ENCODE data around the gene ANO1.

The ANO1 gene

DNA sequence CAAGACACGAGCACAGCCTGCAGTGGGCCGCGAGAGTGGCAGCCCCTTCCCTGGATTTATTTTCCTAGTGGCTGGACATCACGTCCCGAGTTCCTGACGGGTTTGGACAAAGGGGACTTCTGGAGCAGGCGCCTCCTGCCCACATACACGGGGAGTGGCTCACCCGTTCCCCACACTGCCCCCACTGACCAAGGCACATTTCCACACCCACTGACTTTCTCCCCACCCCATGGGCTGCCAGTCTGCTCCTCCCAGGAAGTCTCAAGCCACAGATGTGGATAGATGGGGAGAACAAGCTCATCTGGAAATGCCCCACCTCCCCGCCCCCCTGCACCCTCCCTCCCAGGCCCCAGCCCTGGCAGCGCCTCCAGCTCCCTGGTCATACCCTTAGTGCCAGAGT is 91.0 kb downstream of the ANO1 start:
- DNase-seq, result no peak

DNA sequence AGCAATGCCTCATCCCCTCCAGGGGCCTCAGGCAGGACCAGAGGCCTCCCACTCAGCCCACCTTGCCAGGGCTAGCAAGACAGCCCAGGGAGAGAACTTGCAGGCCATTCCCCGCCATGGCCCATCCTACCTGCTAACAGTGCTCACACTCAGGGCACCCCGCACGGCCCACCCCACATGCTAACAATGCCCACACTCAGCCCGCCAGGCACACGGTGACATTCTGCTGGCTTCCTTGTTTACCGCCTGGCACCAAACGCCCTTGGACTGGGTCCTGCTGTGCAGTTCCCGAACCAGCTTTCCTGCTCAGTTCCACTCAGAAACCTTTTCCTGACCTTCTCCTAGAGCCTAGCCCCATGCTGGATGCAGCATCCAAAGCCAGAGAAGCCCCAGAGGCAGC is 91.5 kb downstream of the ANO1 start:
- no peak for DNase-seq

DNA sequence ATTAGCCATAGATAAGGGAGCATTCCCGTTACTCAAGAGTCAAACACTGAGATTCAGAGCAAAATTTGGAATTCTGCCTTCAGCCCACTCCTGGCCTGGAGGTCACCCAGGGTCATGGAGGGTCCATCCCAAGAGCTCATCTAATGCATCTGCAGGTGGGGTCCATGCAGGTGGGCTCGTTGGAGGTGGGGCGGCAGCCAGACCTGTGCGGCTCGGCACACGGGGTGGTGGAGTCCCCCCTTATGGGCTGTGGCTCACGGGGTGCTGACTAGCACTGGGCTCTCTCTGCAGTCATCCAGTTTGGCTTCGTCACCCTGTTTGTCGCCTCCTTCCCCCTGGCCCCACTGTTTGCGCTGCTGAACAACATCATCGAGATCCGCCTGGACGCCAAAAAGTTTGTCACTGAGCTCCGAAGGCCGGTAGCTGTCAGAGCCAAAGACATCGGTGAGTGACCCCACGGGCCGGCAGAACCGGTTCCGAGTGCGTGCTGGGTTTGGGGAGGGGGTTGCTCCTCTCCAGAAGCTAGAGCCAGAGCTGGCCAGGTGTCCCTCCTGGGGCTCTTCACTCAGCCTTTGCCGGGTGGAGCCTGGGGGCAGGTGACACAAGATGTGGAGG is 92.6 kb downstream of the ANO1 start:
- no peak for DNase-seq

DNA sequence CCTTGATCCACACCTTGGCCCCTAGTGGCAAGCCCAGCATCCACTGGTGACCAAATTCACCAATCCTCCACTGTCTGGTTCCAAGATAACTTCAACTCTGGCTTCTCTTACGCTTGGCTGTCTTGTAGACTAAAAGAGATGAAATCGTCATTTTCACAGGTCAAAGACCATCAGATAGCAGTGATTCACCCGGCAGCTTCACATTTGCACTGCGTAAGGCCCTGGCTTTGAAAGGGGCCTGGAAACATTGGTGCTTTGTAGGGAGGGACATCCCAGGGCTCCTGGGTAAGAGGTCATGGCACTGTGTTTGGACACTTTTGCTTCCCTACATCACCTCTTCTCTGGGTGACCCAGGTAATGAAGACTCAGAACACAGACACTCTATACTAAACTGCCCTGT is 94.9 kb downstream of the ANO1 start:
- no peak for DNase-seq

DNA sequence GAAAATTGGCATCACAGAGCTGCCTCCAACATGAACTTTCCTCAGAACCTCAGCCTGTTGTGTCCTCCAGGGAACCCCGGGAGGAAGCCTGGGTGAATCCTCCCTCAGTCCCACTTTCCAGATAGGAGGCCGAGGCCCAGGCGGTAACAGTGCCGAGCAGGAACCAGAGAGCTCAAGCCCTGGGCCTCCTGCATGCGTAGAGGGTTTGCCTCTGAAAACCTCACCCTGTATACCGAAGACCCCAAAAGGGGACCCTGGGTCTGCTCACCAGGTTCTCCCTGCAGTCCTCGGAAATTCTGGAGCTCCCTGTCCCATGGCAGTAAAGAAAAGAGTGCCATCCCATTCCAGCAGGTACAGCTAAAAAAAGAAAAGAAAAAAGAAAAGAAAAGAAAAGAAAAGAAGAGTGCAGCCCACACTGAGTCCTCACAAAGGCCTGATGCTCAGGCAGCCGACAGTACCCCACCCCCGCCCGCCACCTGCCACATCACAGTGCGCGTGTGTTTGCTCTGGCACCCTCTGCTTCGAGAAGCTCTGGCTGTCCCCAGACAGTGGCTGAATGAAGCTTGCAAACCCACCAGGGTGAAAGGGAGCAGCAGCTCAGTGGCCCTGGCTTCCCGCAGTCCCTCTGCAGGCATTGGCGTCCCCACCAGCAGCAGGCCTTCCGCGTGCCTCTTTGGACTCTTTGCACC is 96.6 kb downstream of the ANO1 start:
- no peak for DNase-seq

DNA sequence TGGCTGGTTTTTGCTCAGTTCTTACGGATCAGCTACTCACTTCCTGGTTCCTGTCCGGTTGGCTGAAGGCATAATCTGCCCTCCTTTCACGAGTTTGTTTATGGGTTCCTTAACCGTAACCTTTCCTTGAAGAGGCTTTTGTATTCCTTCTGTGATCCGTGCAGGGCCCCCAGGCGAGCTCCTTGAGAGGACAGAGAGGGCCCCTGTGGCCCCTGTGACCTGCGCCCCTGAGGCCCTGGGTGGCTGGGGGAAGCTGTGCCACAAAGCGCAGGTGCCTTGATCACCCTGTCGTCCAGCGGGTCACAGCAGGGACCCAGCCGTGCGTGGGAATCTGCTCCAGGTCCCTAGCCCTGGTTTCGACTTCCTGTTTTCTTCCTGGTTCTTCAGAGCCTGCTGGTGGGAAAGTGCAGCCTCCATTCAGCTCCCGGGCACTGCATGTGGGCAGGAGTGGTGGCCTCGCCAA is 97.2 kb downstream of the ANO1 start:
- DNase-seq, result no peak

DNA sequence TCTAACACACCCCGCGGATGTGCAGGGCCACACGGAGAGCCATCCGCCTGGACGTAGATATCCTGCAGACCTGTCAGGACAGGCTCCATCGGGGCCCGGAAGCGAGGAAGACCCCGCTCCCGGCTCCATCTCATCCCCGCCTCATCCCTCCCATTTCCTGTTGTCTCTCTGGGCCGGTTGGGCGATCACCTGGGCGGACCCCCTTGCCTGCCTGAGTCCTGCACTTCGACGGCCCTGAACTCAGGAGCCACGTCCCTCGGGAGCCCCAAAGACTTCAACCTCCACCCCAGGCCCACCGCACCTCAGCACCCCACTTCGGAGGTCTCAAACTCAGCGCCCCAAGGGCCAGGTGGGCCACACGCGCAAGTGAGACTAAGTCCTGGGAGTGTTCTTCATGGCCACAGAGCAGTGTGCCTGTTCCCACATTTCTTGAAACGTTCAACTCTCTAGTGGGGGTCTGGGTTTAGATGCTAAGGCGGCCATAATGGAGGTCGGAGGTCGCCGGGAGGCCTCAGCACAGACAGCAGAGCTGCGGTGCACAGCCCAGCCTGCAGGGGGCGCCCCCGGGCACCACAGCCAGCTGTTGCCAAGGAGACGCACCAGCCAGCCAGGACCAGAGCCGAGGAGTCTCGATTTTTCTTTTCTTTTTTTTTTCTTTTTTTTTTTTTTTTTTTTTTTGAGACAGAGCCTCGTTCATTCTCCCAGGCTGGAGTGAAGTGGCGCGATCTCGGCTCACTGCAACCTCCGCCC is 99.0 kb downstream of the ANO1 start:
- DNase-seq, result no peak

DNA sequence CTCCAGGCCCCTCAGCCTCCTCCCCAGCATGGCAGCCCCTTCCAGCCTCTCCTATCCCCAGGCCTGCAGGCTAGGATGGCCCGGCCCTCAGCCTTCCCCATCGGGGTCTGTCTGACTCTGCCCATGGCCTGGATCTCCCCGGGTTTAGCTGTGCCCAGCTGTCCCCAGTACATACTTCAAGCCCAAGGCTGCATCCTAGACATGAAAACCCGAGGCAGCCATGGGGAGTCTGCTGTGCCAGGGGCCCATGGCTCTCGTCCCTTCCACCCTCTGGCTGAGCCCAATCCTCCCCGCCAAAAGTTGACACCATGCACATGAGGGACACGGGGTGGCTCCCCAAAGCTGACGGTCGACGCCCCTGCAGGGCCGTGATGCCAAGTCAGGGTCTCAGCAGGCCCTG is 102.8 kb downstream of the ANO1 start:
- no peak for DNase-seq

DNA sequence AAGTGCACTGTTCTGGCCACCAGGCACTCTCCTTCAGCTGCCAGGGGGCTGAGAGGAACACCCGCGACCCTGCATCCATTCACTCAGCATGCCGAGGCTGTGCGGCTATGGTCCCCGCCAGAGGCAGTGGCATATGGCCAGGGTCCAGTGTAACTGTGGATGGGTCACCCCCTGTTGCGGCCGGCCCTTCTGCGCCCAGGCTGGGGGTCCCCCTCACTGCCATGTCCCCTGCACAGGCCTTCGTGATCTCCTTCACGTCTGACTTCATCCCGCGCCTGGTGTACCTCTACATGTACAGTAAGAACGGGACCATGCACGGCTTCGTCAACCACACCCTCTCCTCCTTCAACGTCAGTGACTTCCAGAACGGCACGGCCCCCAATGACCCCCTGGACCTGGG is 104.1 kb downstream of the ANO1 start:
- DNase-seq, result no peak

DNA sequence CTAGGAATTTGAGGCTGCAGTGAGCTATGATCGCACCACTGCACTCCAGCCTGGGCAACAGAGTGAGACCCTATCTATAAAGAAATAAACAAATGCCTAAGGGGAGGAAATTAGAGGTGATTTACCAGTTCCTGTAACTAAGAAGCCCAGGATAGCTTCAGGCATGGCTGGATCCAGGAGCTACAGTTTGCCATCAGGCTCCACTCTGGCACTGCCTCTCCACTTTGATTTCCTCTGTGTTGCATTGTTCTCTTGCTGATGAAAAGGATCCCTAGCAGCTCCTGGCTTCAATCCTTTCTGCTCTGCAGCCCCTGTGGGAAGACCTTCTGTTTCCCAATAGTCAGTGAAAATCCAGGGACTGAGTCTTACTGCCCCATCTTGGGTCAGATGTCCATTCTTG is 104.9 kb downstream of the ANO1 start:
- no peak for DNase-seq

DNA sequence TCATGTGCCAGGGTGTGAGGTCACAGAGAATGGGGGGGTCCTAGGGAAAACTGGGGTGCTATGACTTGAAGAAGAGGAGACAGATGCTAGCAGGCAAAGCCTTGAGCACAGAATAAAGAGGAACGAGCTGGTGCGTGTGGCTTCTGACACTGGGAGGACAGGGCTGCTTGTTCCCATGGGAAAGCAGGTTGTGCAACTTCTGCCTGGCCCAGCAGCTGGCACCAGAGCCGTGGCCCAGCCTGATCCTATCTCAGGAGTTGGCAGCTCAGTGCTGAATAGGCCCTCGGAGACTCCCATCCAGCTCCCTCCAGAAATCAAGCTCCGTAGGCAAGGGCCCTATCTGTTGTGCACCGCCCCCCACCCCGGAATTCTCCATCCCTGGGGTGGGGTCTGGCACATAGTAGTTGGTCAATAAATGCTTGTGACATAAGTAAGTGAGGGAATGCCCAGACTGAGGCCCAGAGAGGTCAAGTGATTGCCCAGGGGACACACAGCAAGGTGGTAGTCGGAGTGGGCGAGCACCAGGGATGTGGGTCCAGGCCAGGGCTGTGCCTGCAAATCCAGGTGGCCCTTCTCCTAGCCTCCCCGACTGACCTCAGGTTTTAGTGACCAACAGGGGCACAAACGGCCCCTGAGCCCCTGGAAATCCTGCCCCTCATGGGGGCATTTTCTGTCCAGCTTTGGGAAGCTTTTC is 105.5 kb downstream of the ANO1 start:
- no peak for DNase-seq

DNA sequence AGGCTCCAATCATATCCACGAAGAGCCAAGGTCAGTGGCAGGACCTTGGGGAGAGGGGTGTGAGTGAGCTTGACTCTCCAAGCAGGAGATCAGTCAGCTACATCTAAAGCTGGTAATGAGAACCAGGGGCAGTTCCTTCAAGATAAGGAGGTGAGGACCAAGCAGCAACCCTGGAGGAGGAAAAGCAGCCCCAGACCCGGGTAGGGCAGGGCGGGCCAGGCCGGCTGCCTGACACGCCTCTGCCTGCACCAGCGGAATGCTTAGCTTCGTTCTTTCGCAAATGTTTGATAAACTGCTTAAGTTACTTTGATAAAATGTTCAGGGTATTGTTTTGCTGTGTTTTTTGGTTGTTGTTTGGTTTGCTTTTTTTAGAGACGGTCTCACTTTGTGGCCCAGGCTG is 106.3 kb downstream of the ANO1 start:
- no peak for DNase-seq

DNA sequence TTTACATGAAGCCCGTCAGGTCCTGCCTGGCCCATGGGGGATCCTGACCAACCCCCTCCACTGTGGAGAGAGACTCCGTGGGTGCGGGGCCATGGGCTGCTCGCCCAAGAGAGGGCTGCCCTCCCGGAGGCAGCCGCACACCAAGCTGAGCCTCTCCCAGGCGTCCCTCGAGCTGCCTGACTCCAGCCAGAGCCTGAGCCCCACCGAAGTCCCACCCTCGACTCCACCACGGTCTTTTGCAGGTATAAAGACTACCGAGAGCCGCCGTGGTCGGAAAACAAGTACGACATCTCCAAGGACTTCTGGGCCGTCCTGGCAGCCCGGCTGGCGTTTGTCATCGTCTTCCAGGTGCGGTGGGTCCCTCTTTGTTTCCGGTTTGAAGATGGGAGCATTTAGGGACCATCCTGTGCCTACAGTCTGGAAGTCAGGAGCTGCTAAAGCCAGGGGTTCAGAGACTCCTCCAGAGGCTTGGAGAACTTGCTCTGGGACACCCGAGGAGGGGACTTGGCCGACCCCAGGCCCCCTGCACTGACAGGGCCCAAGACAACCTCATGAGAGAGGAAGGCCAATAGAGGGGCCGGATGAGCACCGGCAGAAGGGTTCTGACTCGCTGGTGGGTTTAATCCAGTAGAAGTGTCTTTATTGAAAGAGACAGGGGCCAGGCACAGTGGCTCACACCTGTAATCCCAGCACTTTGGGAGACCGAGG is 107.4 kb downstream of the ANO1 start:
- no peak for DNase-seq

DNA sequence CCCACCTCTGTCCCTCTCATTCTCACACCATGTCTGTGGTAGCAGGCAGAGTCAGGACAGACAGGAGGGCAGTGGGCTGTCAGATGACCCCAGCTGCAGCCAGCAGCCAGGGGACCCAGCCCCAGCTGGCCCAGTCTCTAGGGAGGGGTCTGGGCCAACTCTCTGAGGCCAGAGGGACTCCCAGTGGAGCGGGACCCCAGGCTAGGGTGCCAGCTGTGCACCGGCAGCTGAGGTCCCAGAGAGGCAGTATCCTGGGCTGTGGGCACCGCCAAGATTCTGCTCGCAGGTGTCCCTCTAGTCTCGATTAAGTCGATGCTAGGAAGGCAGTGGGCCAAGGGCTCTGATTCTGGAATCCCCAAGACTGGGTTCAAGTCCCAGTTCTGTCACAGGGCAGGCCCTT is 108.3 kb downstream of the ANO1 start:
- no peak for DNase-seq

DNA sequence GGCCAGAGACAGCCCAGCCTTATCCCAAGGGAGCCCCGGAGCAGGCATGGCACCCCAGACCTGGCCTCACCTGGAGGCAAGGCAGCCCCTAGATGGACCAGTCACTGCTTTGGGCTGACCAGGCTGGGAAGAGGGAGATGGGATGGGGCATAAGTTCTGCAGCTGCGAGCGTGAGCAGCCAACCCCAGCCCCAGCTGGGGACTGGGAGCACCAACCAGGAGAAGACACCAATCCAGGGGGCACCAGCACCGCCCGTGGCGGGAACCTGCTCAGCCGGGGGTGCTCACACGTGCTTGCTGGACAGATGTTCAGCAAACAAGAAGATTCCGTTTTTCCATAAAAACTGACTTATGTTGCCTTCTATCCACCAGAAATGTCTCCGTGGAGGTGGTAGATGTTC is 108.8 kb downstream of the ANO1 start:
- DNase-seq, result no peak

DNA sequence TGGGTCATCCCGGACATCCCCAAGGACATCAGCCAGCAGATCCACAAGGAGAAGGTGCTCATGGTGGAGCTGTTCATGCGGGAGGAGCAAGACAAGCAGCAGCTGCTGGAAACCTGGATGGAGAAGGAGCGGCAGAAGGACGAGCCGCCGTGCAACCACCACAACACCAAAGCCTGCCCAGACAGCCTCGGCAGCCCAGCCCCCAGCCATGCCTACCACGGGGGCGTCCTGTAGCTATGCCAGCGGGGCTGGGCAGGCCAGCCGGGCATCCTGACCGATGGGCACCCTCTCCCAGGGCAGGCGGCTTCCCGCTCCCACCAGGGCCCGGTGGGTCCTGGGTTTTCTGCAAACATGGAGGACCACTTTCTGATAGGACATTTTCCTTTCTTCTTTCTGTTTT is 109.7 kb downstream of the ANO1 start:
- no peak for DNase-seq

DNA sequence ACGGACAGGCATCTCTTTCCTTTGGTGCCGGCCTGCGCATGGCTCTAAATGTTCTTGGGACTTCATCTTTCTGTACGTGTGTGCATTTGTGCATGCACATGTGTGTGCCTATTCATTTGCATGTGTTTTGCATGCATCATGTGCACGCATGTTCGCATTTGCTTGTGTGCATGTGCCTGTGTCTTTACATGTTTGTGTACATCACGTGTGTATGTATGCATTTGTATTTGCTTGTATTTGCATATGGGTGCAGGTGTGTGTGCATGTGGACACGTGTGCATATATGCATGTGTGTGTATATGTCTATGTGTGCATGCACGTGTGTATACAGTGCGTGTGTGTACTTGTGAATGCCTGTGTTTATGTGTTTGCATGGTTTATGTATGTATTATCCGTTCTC is 111.5 kb downstream of the ANO1 start:
- no peak for DNase-seq

DNA sequence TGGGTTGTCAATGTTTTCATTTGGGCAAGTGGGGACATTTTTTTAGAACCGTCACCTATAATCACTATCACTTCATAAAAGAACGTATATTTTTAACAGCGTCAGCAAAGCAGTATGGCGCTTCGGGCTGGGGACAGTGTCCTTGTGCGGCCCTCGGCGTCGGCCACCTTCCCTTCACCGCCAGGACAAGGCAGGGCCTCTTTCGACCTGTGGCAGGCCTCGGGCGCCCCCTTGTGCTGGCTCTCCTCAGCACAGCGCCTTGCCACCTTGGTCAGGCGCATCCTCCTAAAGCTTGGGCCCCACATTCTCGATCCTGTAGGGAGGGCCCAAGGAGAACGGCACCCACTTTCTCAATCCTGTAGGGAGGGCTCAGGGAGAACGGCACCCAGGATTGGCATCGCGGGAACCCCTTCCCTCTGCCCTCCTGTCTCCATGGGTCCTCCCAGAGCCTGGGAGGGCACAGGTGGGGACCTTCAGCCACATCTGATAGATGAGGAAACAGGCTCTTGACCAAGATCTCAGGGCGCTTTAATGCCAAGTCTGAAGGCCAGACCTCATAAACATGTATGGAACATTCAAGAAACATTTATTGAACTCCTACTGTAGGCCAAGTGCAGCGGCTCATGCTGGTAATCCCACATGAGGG is 113.5 kb downstream of the ANO1 start:
- no peak for DNase-seq

DNA sequence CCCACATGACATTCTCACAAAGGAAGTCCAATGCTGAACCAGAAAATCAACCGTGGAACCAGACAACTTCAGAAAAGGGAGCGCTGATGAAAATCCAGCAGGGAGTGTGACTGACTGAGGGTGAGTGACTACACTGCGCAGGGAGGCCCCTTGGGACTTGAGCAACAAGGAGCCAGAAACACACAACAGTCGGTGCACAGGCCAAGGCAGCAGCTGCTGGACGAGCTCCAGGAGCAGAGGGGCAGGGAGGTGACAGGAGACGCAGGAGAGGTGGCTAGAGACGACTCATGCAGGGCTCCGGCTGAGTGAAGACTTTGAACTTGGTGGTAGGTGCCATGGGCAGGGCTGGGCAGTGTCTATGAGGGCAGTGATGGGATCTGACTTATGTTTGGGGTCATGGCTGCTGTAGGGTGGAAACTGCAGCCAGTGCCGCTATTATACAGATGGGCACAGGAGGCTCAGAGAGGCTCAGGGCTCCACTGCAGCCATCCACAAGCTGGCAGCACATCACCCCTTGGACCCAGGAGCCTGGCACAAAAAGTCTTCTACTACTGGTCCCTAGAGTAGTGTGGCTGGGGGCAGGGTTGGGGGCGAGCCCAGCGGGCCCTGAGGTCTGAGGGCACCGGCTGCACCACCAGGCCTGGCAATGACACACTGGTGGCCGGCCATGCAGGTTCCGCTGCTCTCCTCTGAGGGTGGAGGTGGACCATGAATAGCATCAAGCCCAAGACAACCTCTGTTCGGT is 114.7 kb downstream of the ANO1 start:
- no peak for DNase-seq

DNA sequence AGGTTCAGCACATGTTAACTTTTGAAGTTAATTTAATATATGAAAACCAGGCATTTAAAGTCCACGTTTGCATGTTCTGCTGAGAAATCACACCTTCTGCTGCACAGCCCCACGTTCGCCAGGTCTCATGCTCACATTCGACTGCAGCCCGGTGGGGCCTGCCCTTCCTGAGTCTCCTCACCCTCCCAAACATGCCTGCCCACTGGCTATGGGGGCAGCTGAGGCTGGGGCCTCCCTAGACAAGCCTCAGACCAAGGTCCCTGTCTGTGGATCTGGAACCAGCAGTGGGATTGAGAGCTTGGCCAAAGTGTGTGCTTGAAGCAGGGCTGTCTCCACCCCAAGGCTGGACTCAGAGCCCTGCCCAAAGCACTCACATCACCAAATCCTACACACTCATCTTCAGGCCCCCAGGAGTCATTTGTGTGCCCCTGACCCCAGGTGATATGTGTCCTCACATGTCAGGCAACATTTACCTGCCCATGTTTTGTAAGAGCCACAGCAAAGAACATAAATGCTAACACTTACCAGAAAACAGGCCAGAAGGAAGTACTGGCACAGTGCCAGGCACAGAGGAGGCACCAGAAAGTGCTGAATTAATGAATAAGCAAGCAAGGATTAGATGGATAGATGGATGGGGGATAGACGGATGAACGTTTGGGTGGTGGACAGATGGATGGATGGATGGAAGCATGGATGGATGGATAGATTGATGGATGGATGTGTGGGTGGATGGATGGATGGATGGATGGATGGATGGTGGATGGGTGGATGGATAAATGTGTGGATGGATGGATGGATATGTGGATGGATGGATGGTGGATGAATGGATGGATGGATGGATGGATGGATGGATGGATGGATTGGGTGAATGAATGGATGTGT is 115.5 kb downstream of the ANO1 start:
- DNase-seq, result no peak
